Fibroblast of the conjunctiva (primary cell): ENCODE data around the gene USH2A.

Experiments used
- DNase-seq: peaks from one replicate; pipeline ENCODE4 v3.0.0-alpha.2; 2010; ENCODE audit warnings: low read depth

USH2A gene

DNA sequence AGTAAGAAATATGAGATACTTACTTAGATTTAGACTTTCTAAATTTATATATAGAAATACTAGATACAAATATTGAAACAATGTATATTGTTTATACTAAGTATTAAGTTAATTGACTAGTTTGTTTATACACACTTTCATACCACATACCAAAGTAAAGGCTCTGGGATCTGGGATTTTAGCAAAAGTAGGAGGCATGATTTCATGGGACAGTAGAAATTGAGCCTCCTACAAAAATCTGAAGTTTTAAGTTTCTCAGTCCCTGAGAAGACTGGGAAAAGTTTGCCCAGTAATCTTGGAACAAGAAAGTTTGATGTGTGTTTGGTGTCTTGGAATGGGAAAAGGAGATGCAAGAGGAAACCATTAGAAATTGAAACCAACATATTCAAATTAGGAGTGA, 825.3 kb downstream of the USH2A start:
- no peak for DNase-seq

DNA sequence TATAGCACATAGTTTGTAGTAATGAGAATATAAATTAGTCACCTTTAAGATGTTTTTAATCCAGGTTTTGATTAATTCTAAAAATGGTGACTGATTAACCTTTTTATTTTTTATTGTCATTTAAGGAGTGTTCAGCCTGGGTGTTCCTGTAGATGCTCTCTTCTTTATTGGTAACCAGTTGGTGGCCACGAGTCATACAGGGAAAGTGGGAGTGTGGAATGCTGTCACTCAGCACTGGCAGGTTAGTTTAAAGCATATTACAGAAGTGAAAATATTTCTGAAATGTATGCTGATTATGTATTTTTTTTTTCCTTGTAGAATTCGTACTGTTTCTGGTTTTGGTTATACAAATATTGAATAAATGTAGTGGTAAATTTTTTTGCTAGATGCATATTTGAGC, 828.0 kb downstream of the USH2A start:
- DNase-seq: no peak

DNA sequence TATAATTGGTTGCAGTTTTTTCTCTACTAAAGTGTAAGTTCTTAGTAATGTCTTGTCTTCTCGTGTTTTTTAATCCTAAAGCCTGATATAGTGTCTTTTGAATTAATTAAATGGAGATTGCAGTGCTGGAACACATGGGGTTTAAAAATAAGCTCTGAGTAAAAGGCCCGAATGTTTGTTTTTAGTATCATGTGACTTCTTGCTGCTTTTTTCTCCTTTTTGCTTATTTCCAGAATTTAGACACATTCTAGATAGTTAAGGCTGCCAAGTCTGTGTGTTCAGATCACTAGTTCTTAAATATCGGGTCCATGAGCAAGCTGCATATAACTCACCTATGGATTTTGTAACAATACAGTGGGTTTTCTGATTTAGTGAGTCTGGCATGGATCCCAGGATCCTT, 828.6 kb downstream of the USH2A start:
- DNase-seq: no peak

DNA sequence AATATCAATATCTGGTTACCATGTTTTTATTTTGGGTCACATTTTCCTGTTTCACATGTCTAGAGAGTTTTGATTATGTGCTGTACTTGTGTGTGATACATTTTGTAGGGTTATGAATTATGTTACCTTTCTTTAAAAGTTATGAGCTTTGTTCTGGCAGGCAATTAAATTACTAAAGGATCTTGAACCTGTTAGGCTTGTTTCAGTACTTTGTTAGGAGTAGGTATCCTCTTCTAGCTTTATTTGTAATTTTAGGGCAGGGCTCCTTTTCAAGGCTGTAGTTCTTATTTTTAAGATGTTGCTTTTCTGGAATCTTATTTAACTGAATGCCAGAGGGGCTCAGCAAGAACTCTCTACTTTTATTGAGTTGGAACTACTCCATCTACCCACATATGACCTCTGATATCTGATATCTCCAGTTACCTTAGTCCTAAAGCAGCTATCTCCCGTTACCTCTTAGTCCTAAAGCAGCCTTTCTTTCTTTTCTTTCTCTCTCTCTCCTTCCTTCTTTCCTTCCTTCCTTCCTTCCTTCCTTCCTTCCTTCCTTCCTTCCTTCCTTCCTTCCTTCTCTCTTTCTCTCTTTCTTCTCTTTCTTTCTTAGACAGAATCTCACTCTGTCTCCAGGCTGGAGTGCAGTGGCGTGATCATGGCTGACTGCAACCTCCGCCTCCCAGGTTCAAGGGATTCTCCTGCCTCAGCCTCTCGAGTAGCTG, 832.3 kb downstream of the USH2A start:
- DNase-seq: no peak

DNA sequence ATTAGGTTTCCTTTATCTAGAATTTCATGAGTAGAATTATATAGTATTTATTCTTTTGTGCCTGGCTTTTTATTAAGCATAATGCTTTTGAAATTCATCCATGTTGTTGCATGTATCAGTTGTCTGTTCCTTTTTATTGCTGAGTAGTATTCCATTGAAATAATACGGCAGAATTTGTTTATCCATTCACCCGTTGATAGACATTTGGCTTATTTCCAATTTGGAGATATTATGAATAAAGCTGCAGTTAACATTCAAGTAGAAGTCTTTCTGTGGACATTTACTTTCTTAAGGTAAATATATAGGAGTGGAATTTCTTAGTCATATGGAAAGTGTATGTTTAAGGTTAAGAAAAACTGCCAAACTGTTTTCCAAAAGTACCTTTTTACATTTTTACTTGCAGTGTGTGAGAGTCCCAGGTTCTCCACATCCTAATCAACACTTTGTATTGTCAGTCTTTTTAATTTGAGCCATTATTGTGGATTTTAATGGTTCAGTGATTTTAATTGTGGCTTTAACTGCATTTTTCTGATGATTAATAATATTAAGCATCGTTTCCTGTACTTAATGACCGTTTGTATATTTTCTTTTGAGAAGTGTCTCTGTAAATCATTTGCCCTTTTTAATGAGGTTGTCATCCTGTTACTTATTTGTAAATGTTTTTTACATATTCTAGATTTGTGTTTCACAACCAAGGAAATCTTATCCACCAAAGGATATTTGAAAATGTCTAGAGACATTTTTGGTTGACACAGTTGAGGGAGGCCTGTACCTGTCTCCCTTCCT, 833.4 kb downstream of the USH2A start:
- DNase-seq: no peak

DNA sequence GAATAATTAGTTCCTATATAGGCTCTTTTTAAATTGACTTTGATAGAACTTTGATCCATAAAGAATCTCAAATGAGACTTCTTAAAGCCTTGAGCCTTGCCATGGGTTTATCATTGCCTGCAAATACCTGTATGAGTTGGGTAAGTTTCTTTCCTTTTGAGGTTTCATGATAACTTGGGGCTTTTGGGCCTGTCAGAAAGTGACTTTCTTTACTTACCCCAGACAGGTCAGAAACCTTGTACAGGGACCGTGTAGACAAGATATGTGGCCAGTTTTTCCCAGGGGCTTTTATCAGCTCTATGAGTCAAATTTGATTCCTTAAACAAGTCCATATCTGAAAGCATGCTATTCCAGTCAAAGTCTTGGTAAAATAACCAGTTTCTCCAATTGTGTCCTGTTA, 838.9 kb downstream of the USH2A start:
- DNase-seq: no peak

DNA sequence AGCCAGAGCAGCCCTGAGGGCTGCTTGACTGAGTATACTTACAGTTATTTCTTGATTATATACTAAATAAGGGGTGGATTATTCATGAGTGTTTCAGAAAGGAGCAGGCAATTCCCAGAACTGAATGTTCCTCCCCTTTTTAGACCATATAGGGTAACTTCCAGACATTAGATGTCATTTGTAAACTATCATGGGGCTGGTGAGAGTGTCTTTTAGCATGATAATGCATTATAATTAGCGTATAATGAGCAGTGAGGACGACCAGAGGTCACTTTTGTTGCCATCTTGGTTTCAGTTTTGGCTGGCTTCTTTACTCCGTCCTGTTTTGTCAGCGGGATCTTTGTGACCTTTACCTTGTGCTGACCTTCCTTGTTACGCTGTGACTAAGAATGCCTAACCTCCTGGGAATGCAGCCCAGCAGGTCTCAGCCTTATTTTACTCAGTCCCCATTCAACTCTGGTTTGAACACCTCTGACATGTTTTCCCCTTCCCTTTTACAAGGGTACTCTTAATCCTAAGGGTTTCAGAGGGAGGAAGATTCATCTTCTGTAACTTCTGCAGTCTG, 840.0 kb downstream of the USH2A start:
- DNase-seq: no peak

DNA sequence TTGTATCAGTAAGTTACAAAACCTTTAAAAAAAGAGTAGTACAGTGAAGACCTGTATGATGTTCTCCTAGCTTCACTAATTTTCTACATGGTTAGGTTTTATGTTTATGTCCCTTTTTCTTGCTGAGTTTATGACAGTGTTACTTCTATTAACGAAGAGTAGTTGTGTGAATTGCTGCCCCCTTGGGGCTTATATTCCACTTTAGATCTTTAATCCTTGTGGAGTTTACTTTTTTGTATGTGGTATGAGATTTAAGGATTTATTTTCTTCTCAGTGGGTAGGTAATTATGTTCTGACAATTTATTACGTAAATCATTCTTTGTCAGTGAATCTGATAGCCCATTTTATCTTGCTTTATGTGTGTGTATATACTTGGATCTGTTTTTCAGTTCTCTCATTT, 841.4 kb downstream of the USH2A start:
- no peak for DNase-seq
